Esophagus mucosa (tissue), 1 donor: ENCODE results near the gene KCTD11. TPM values are rescaled to one million over a fixed set of nuclear protein-coding genes. Genes with fewer than 3 reads are reported as not detected.
A peak's percentile ranks its signal among the peaks of the same experiment; 100 is the strongest.
"Not testable (repeated sequence)": the region's sequence is repeated elsewhere in the genome, so short reads cannot be mapped to it uniquely, and the experiment has no call there.

Source experiments
- ATAC-seq: fragments of 200-7000 bp; cut with Tn5 transposase; one replicate; pipeline ENCODE4 v1.9.1; 2020
- total RNA-seq: library from RNA; stranded (reverse); gene quantifications from one replicate; pipeline ENCODE4 v1.2.4, GENCODE V29; 2023
- donor health status: DM: yes; HTN: yes; CAD: no.

The KCTD11 gene
- total RNA-seq, 1 donor from 2014 or later: 32.9 TPM

DNA sequence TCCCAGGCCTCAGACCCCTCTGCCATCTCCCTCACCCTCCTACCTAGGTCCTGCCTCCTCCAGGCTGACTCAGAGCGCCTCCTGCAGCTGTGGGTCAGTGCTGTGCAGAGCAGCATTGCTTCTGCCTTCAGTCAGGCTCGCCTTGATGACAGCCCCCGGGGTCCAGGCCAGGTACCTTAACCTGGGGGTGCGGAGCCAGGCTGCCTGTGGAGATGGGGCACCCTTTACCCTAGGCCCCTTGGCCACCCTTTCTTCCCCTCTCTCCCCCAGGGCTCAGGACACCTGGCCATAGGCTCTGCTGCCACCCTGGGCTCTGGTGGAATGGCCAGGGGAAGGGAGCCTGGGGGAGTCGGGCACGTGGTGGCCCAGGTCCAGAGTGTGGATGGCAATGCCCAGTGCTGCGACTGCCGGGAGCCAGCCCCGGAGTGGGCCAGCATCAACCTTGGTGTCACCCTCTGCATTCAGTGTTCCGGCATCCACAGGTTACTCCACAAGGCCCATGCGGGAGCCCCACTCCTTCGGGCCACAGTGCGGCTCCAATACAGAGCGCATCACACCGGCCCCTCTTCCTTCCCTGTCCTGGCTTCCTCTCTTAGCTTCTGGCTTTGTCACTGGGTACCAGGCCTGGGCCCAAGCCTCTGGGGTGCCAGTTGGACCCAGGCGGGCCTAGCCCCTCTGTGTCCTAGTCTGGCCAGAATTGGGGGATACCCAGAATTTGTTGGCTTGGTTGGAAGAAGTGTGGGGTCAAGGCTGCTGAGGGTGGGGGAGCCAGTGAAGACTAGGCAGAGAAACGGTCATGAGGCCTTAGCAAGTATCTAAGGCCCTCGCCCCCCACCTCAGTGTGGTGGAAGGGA, 5.0 kb upstream of the KCTD11 start:
- no peak for ATAC-seq

DNA sequence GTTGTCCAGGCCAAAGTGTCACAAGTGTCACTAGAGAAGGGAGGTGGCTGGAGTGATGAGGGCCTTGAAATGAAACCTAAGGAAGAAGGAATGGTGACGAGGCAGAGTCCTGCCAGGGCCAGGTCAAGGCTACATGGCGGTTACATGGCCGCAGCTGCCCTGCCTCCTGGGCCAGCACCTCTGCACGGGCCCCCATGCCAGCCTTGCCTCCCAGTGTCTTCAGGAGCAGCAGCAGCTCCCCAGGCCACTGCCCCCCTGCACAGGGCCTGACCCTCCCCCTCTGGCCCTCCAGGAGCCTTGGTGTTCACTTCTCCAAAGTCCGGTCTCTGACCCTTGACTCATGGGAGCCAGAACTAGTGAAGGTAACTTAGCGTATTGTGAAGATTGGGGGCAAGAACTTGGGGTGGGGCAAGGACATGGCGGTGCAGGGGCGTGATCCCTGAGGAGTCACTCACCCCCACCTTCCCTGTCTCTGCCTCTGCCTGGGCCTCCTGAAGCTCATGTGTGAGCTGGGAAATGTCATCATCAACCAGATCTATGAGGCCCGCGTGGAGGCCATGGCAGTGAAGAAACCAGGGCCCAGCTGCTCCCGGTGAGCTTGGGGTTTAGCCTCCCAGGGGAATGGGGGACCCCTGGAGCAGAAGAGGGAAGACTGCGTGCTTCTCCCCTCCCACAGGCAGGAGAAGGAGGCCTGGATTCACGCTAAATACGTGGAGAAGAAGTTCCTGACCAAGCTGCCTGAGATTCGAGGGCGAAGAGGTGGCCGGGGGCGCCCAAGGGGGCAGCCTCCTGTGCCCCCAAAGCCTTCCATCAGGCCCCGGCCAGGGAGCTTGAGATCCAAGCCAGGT, 4.1 kb upstream of the KCTD11 start:
- no peak for ATAC-seq

GRCh38 chr17:7348478-7349242, 3.3 kb upstream of the KCTD11 start:
- ATAC-seq: no peak

GRCh38 chr17:7352503-7352889, 534 bp downstream of the KCTD11 start:
- no peak for ATAC-seq

DNA sequence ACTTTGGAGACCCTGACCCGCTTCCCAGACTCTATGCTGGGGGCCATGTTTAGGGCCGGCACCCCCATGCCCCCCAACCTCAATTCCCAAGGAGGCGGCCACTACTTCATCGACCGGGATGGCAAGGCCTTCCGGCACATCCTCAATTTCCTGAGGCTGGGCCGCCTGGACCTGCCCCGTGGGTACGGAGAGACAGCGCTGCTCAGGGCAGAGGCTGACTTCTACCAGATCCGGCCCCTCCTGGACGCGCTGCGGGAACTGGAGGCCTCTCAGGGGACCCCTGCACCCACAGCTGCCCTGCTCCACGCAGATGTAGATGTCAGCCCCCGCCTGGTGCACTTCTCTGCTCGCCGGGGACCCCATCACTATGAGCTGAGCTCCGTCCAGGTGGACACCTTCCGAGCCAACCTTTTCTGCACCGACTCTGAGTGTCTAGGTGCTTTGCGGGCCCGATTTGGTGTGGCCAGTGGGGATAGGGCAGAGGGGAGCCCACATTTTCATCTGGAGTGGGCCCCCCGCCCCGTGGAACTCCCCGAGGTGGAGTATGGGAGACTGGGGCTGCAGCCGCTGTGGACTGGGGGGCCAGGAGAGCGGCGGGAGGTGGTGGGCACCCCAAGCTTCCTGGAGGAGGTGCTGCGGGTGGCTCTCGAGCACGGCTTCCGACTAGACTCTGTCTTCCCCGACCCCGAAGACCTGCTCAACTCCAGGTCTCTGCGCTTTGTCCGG, 1.1 kb downstream of the KCTD11 start:
- ATAC-seq: no peak

- peak; percentile 75 for ATAC-seq
Observed at GRCh38 chr17:7354262-7354843, 2.4 kb downstream of the KCTD11 start.

DNA sequence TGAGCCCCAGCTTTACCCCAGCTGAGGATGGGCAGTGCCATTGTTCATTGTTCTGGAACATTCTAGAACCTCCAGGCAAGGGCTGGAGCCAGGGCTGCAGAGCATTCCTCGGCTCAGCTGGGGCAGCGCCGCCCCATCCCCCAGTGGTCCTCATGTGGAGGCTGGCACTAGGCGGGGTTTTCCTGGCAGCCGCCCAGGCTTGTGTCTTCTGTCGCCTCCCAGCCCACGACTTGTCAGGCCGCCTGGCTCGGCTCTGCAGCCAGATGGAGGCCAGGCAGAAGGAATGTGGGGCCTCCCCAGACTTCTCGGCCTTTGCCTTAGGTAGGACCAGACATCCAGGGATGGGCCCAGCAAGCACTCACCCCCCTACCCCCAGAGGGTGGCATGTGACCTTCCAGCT, 3.1 kb downstream of the KCTD11 start, which contains the start of gene TMEM95:
TSS of gene TMEM95 (plus strand) at position 104 of the 400 bp plus-strand sequence. CDS start at position 153, 49 bp downstream.
- no peak for ATAC-seq

GRCh38 chr17:7355573-7355972, 3.6 kb downstream of the KCTD11 start:
- no peak for ATAC-seq

- ATAC-seq: peak; percentile 27
Observed at GRCh38 chr17:7356072-7356549, 4.1 kb downstream of the KCTD11 start.

GRCh38 chr17:7356756-7357155, 4.8 kb downstream of the KCTD11 start:
- ATAC-seq: no peak

- ATAC-seq: no peak
Observed at GRCh38 chr17:7357381-7357780, 5.4 kb downstream of the KCTD11 start.

DNA sequence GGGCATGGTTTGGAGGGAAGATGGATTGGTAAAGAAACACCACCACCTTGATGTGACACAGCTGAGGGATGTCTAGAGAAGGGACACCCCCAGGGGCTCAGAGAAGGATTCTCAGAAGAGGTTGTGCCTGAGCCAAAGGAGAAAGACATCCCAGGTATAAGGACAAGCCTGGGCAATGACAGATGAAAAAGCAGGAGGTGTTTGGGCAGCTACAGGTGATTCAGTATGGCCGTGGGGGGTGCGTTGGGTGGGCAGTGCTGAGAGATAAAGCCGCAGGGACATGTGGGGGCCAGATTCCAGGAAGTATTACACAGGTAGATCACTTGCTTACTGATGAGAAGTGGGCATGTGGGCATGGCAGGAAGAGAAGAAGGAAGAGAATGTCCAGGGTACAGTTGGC, 9.9 kb downstream of the KCTD11 start:
- peak; percentile 20 for ATAC-seq

- peak; percentile 42 for ATAC-seq
Observed at GRCh38 chr17:7363311-7363710, 11.3 kb downstream of the KCTD11 start.

- not testable (repeated sequence) for ATAC-seq
Observed at GRCh38 chr17:7365963-7366362, 14.0 kb downstream of the KCTD11 start.

DNA sequence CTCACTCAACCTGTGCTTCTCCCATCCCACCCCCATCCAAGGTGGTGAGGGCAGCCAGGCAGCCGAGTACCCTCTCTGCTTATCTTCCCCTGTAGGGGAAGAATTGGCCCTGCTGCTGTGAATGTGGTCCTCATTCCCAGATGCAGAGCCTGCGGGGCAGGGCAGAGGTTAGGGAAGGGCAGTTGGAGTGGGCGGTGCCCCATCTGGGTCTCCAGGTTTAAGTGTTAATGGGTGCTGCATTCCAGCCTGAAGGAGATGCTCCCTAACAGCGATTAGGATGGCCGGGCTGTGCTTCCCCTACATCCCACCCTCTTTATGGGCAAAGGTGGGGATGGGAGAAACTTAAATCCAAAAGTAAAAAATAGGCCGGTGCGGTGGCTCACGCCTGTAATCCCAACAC, 15.1 kb downstream of the KCTD11 start:
- ATAC-seq: no peak

DNA sequence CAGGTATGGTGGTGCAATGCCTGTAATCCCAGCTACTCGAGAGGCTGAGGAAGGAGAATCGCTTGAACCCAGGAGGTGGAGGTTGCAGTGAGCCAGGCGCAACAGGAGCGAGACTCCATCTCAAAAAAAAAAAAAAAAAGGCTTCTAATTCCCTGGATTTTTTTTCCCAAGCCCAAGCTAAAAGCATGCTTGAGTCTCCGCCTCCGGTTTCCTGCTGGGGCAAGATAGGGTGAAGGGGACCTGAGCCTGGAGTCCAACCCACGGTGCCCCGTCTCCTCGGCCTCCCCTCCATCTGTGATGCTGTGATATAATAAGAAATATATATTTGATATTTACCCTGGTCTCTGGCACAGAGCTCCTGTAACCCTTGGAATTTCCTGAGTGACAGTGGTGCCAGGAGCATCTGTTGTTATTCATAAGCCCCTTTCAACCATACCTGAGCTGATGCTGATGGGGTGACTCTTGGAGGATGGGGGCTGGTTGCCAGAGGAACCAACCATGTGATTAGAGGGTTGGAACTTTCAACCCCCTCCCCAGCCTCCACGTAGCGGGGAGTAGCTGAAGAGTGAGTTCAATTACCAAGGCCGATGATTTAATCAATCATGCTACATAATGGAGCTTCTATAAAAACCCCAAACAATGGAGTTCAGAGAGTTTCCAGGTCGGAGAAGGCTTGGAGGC, 16.1 kb downstream of the KCTD11 start:
- no peak for ATAC-seq

GRCh38 chr17:7368599-7368994, 16.6 kb downstream of the KCTD11 start:
- not testable (repeated sequence) for ATAC-seq

- ATAC-seq: no peak
Observed at GRCh38 chr17:7369825-7370224, 17.9 kb downstream of the KCTD11 start.

- no peak for ATAC-seq
Observed at GRCh38 chr17:7370853-7371252, 18.9 kb downstream of the KCTD11 start.

DNA sequence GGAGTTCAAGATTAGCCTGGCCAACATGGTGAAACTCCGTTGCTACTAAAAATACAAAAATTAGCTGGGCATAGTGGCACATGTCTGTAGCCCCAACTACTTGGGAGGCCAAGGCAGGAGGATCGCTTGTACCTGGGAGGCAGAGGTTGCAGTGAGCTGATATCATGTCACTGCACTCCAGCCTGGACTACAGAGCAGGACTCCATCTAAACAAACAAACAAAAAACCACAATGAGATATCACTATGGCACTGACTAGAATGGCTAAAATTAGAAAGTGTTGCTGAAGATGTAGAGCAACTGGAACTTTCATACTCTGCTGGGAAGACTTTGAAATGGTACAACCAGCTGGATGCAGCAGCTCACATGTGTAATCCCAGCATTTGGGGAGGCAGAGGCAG, 22.4 kb downstream of the KCTD11 start:
- ATAC-seq: no peak

DNA sequence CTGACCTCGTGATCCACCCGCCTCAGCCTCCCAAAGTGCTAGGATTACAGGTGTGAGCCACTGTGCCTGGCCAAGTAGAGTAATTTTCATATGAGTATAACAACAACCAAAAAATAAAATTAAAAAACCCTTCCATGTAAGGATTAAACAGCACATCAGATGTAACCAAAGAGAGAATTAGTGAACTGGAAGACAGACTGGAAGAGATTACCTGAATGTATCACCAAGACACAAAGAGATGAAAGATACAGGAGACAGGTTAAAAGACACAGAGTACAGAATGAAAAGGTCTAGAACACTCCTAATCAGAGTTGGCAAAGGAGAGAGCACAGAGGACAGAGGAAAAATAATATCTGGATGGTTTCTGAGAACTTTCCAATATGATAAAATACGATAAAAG, 27.2 kb downstream of the KCTD11 start:
- no peak for ATAC-seq
